Mammary epithelial cell (primary cell): ENCODE results near the gene ANKRD65.

Experiments
- CTCF ChIP-seq, 2 donors: IDR thresholded peaks in 1 of 2; conservative IDR thresholded peaks in 1 of 2; 2 replicates each; pipeline ENCODE4 v1.5.1; 2011 to 2012; ENCODE audit warnings: inconsistent platforms in 2 of 2, low read length in 2 of 2, mild to moderate bottlenecking in 2 of 2, control low read depth in 1 of 2, low read depth in 1 of 2; ENCODE audit not compliant: insufficient read depth in 1 of 2; ENCODE audit errors: extremely low read depth in 1 of 2
- EZH2 ChIP-seq: IDR thresholded peaks from 2 replicates; pipeline ENCODE4 v1.6.1; 2012; ENCODE audit warnings: low read length, inconsistent platforms, borderline replicate concordance

GRCh38 chr1:1432274-1432950 lies 11.3 kb upstream of the ANKRD65 start:
- TF ChIP-seq CTCF (conservative IDR thresholded peaks at IDR 0.05 in 1 of 2, IDR thresholded peaks at IDR 0.05 in 1 of 2; ENCODE audit: extremely low read depth in 1 of 2, insufficient read depth in 1 of 2, low read depth in 1 of 2, low read length in 2 of 2) (no peak), EZH2 (no peak)
